BLaER1 (cell line): ENCODE data around the gene RARRES1.

Experiments
- H3K27ac ChIP-seq: shearing (Covaris generic); formaldehyde crosslinking; 2 replicates; pipeline ENCODE4 v1.8.1; 2022
- H3K27me3 ChIP-seq: shearing (Covaris generic); formaldehyde crosslinking; 2 replicates; pipeline ENCODE4 v1.8.1; 2022
- H3K36me3 ChIP-seq: shearing (Covaris generic); formaldehyde crosslinking; 2 replicates; pipeline ENCODE4 v1.8.1; 2022
- H3K4me1 ChIP-seq: shearing (Covaris generic); formaldehyde crosslinking; 2 replicates; pipeline ENCODE4 v1.8.1; 2022
- H3K4me2 ChIP-seq: shearing (Covaris generic); formaldehyde crosslinking; 2 replicates; pipeline ENCODE4 v1.8.1; 2022
- H3K4me3 ChIP-seq: shearing (Covaris generic); formaldehyde crosslinking; 2 replicates; pipeline ENCODE4 v1.8.1; 2022
- H3K9ac ChIP-seq: shearing (Covaris generic); formaldehyde crosslinking; 2 replicates; pipeline ENCODE4 v1.8.1; 2022
- H3K9me3 ChIP-seq: shearing (Covaris generic); formaldehyde crosslinking; 2 replicates; pipeline ENCODE4 v1.8.1; 2022
- H4K20me1 ChIP-seq: shearing (Covaris generic); formaldehyde crosslinking; 2 replicates; pipeline ENCODE4 v1.8.1; 2022
- Cebpa-rat ChIP-seq: shearing (Covaris generic); IDR thresholded peaks from 2 replicates; pipeline ENCODE4 v1.8.1; 2022

Gene RARRES1

DNA sequence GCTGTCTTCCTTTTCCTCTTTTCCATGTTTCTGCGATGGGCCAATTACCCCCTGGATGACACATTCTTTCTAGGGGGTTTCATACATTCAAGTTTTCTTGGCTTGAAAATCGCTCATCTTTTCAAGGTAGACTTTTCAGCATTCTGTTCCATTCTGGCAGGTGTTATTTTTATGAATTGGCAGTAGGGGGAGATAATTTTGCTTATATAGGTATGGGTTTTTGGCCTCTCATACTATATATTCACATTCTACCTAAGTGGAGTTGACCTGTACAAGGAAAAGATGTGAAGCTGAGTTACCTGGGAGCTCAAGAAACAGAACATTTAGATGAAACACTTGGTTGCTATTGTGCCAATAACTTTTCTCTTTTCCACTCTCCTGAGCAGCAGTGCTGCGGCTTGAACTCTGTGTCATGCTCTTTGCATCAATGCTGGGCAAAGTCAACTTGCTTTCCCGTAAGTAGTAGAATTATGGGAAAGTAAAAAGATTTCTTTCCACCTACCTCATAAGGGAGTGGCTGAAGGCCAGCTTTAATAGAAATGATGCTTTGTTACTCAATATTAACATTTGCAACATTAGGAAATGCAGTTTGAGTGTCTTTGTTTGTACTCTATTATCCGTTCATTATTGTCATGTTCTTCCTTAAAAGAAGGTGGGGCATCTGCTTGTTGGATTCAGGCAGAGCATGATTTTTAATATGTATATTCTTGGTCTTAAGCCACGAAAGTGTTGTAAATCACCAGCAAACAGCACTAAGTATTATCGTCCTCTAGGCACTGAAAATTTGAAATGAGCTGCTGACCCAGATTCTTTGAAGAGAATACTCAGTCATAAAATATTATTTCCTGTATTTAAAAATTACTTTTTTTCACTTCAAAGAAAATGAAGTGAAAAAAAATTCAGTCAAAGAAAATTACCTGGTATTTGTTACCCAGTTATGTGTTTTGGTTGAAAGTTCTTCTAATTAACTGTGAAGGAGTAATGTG is 41.9 kb upstream of the RARRES1 start:
- TF ChIP-seq Cebpa-rat: no peak
- no peaks in the 10 kb centered on the region for H3K4me1 ChIP-seq
- H3K9ac ChIP-seq: no peak overlapping the region
- no peak overlapping the region for H3K4me2 ChIP-seq
- H3K36me3 ChIP-seq: no peaks in the 10 kb centered on the region
- H3K9me3 ChIP-seq: no peaks in the 10 kb centered on the region
- no peaks in the 10 kb centered on the region for H3K27me3 ChIP-seq
- no peak overlapping the region for H3K27ac ChIP-seq
- H3K4me3 ChIP-seq: no peak overlapping the region
- H4K20me1 ChIP-seq: no peaks in the 10 kb centered on the region

DNA sequence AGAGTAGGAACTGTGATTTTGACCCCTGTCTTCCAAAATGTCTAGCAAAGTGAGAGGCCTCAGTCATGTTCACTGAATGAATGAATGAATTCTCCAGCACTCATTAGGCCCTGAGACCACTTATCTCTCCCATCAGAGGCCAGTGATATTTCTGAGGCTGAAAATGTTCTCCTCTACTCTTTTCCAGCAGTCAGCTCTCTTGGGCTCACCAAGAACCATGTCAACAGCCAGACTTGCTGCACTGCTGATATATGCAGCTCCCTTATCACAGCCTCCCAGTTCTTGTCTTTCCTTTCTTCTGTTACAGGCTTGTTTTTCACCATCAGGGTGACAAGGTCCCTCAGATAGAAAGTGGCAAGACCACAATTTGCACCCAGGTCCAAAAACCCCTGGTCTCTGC is 40.9 kb upstream of the RARRES1 start:
- no peak for TF ChIP-seq Cebpa-rat
- Histone ChIP-seq H3K9me3 (no peaks in the 10 kb centered on the region), H3K9ac (no peak overlapping the region), H3K4me3 (no peak overlapping the region), H3K4me1 (no peaks in the 10 kb centered on the region), H3K27ac (no peak overlapping the region), H4K20me1 (no peaks in the 10 kb centered on the region), H3K27me3 (no peaks in the 10 kb centered on the region), H3K4me2 (no peak overlapping the region), H3K36me3 (no peaks in the 10 kb centered on the region)

- no peak overlapping the region for H3K4me2 ChIP-seq
- no peaks in the 10 kb centered on the region for H4K20me1 ChIP-seq
- no peaks in the 10 kb centered on the region for H3K4me1 ChIP-seq
- no peak for TF ChIP-seq Cebpa-rat
- H3K27me3 ChIP-seq: no peaks in the 10 kb centered on the region
- H3K9ac ChIP-seq: no peak overlapping the region
- no peaks in the 10 kb centered on the region for H3K9me3 ChIP-seq
- no peaks in the 10 kb centered on the region for H3K36me3 ChIP-seq
- H3K4me3 ChIP-seq: no peak overlapping the region
- no peak overlapping the region for H3K27ac ChIP-seq
These were observed 39.7 kb upstream of the RARRES1 start for GRCh38 chr3:158771982-158772381.

- H3K9ac ChIP-seq: no peak overlapping the region
- H3K4me2 ChIP-seq: no peak overlapping the region
- no peak overlapping the region for H3K4me3 ChIP-seq
- H3K9me3 ChIP-seq: no peaks in the 10 kb centered on the region
- no peaks in the 10 kb centered on the region for H3K27me3 ChIP-seq
- no peak overlapping the region for H3K27ac ChIP-seq
- H3K36me3 ChIP-seq: no peaks in the 10 kb centered on the region
- H3K4me1 ChIP-seq: no peaks in the 10 kb centered on the region
- TF ChIP-seq Cebpa-rat: no peak
- no peaks in the 10 kb centered on the region for H4K20me1 ChIP-seq
These were observed 39.3 kb upstream of the RARRES1 start for GRCh38 chr3:158771577-158771976.

- Histone ChIP-seq H3K4me2 (no peak overlapping the region), H3K27me3 (no peaks in the 10 kb centered on the region), H3K9me3 (no peaks in the 10 kb centered on the region), H3K9ac (no peak overlapping the region), H4K20me1 (no peaks in the 10 kb centered on the region), H3K4me1 (no peaks in the 10 kb centered on the region), H3K4me3 (no peak overlapping the region), H3K36me3 (no peaks in the 10 kb centered on the region), H3K27ac (no peak overlapping the region)
- no peak for TF ChIP-seq Cebpa-rat
These were observed 38.6 kb upstream of the RARRES1 start for GRCh38 chr3:158770741-158771350.

DNA sequence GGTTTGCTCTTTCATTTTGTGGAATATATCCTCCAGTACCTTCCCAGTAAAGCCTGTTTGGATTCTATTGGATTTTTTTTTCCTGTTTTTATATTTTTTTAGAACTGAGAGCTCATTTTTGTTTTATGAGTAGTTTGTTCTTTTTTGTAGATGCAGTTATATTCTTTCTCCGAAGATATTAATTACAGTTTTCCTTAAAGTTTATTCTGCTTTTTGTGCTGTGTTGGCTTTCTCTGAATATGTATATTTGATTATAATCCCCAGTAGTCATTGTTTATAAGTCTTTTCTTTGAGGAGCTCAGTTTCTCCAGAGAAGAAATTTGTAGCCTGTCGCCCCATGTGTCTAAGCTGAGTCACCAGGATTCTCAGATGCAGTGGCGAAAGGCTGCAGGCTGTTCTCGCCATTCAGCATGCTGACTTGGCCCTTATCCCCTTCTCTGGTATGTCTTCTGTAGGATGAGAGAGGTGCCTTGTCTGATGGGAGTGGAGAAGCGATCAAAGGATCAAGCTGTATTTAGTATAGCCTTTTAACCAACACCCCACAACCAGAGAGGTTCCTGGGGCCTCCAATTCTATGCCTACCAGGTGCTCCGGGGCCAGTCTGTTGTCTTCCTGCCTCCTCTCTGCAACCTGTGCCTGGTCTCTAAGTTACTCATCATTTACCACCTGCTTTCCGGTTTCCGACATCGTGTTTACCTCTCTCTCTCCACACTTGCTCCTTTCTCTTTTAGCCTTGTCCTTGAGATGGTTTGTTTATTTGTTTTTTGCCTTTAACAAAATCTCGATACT is 37.9 kb upstream of the RARRES1 start:
- H3K9me3 ChIP-seq: no peaks in the 10 kb centered on the region
- TF ChIP-seq Cebpa-rat: no peak
- no peak overlapping the region for H3K4me2 ChIP-seq
- H3K27ac ChIP-seq: no peak overlapping the region
- no peaks in the 10 kb centered on the region for H3K36me3 ChIP-seq
- H3K4me3 ChIP-seq: no peak overlapping the region
- H3K9ac ChIP-seq: no peak overlapping the region
- H4K20me1 ChIP-seq: no peaks in the 10 kb centered on the region
- no peaks in the 10 kb centered on the region for H3K4me1 ChIP-seq
- H3K27me3 ChIP-seq: no peaks in the 10 kb centered on the region

DNA sequence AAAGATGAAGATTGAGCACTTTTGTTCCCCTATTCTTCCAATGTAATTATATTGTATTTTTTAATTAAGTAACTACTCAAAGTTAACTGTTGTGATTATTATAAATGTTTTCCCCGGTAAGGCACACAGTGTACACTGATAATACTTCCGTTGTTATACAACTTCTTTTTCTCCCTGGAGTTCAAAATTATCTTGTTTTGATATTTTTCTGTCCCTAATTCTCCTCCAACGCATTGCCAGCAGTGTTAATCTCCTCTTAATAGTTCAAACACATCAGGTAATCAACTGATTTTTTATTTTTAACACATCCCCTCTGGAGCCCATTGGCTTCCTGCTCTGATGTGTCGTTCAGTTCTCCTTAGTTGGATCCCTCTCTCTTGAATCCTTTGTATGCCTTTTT is 37.3 kb upstream of the RARRES1 start:
- H3K9me3 ChIP-seq: no peaks in the 10 kb centered on the region
- no peak overlapping the region for H3K27ac ChIP-seq
- H3K4me1 ChIP-seq: no peaks in the 10 kb centered on the region
- no peak overlapping the region for H3K4me3 ChIP-seq
- no peaks in the 10 kb centered on the region for H3K27me3 ChIP-seq
- no peak overlapping the region for H3K4me2 ChIP-seq
- TF ChIP-seq Cebpa-rat: no peak
- H3K9ac ChIP-seq: no peak overlapping the region
- no peaks in the 10 kb centered on the region for H4K20me1 ChIP-seq
- no peaks in the 10 kb centered on the region for H3K36me3 ChIP-seq

DNA sequence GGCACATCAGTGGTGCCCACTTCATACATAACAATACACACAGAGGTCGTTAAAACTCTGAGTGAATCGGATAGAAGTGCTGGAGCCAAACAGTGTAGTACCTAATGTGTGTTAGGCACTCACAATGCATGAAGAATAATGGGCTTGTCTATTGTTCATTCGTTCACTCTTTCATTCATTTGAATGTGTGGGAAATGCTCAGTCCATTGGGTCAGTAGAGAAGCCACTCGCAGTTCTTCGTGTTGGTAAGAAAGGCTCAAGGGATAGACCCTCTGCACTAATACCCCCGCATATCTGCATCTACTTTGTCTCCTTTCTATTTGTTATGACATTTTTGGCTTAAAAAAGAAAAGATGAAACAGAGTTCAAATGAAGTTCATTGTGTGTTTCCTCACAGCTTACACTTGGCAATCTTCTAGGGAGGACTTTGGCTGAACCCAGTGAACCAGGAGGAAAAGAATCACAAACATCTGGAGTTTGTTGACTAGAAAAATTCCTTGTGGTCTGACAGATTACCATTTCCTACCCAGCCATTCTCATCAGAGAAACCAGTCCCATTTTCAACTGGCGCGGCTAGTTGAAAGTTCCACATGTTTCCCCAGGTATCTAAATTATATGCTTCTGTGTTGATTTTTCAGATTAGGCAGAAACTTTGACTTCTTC is 36.8 kb upstream of the RARRES1 start:
- no peaks in the 10 kb centered on the region for H4K20me1 ChIP-seq
- no peak for TF ChIP-seq Cebpa-rat
- H3K27ac ChIP-seq: no peak overlapping the region
- no peaks in the 10 kb centered on the region for H3K9me3 ChIP-seq
- no peak overlapping the region for H3K9ac ChIP-seq
- no peak overlapping the region for H3K4me3 ChIP-seq
- no peak overlapping the region for H3K4me2 ChIP-seq
- H3K27me3 ChIP-seq: no peaks in the 10 kb centered on the region
- no peaks in the 10 kb centered on the region for H3K36me3 ChIP-seq
- no peaks in the 10 kb centered on the region for H3K4me1 ChIP-seq

- Histone ChIP-seq H3K27me3 (no peaks in the 10 kb centered on the region), H3K36me3 (no peaks in the 10 kb centered on the region), H3K4me2 (no peak overlapping the region), H3K27ac (no peak overlapping the region), H3K4me3 (no peak overlapping the region), H3K9me3 (no peaks in the 10 kb centered on the region), H4K20me1 (no peaks in the 10 kb centered on the region), H3K4me1 (no peaks in the 10 kb centered on the region), H3K9ac (no peak overlapping the region)
- no peak for TF ChIP-seq Cebpa-rat
These were observed 36.1 kb upstream of the RARRES1 start for GRCh38 chr3:158768361-158768787.
